Erythroblast (primary cell): ENCODE measurements around the gene ALDH3B2.
A peak's percentile ranks its signal among the peaks of the same experiment; 100 is the strongest.
"Not testable (repeated sequence)": the region's sequence is repeated elsewhere in the genome, so short reads cannot be mapped to it uniquely, and the experiment has no call there.

Source experiments
- DNase-seq, 2 experiments: peaks; one replicate each; lab custom pipeline; 2025; lab: John Stamatoyannopoulos, UW
- GATA1 ChIP-seq: IDR thresholded peaks from 2 replicates; pipeline ENCODE4 v1.6.1; 2011; ENCODE audit warnings: low read depth, mild to moderate bottlenecking, control low read depth, low read length, moderate library complexity
- POLR2A ChIP-seq: IDR thresholded peaks from 2 replicates; pipeline ENCODE4 v1.6.1; 2011; ENCODE audit warnings: mild to moderate bottlenecking, low read length

ALDH3B2 gene

DNA sequence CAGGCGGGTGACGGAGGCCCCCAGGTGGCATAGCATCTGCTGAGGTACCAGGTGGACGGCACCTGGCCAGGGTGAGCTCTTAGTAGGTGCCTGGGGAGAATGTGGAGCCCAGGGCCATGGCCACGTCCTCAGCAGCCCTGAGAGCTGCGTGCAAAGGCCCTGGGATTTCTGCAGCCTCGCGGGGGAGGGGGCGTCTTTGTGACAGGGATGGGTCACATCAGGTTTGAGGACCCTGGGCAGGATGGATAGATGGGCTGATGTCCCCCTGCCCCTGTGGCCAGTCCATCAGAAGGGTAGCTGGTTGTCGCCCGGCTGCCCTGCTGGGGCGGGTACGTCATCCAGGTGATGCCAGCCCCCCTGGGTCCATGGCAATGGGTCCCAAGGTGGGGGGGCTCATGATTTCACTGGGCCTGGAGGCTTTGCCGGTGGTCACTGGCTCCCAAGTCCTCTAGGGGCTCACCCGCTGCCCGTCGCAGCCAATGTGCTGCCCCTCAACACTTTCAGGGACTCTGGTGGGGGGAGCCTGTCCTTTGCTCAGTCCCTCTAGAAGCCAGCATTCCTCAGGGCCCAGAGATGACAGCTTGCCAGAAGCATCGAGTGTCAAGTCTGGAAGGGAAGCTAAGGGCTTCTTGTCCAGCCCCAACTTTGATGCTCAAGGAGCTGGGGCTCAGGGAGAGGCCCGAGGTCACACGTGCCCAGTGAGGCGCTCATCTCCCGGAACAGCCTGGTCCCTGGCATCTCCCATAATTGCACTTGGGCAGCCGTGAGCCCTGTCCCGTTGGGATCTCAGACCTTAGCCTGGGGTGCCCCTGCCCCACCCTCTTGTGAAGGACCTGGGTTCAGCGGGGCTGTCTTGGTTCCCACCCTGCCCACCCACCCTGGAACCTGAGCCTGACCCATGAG lies 35.6 kb downstream of the ALDH3B2 start:
- DNase-seq: no peak
- TF ChIP-seq GATA1: no peak
- TF ChIP-seq POLR2A: no peak

DNA sequence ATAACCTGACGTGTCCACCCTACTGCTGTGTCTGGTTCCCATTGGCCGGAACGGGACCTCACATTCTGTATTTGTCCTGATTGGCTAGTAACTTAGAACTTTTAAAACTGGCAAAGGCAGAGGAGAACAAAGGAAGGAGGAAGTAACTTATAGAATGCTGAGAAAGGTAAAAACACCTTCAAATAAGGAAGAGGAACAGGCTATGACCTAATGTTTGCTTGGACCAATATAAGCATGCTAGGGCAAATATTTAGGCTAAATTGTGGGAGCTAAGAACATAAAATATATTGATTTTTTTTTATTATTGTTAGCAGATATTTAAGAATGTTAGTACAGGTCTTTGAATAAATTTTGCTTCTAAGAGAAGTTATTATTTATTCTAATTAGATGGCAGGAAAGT lies 37.0 kb downstream of the ALDH3B2 start:
- DNase-seq: not testable (repeated sequence)

DNA sequence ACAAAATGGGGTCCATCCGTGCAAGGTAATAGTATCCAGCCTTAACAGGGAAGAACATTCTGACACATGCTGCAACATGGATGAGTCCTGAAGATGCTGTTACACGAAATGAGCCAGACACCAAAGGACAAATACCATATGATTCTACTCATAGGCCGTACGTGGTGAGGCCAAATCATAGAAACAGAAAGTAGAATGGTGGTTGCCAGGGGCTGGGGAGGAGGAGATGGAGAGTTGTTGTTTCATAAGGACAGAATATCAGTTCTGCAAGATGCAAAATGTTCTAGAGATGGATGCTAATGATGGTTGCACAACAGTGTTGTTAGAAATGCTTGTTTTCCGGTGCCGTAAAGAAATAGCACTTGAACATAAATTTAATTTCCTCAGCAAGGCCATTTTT lies 37.5 kb downstream of the ALDH3B2 start:
- TF ChIP-seq POLR2A: no peak
- no peak for TF ChIP-seq GATA1

GRCh38 chr11:67635231-67635521 lies 39.2 kb downstream of the ALDH3B2 start:
- no peak for TF ChIP-seq POLR2A
- TF ChIP-seq GATA1: no peak
- DNase-seq: no peak

More for the DNA sequence above, 37.5 kb downstream of the ALDH3B2 start:
- no peak for DNase-seq

GRCh38 chr11:67634366-67635230 lies 39.8 kb downstream of the ALDH3B2 start:
- no peak for DNase-seq
- TF ChIP-seq POLR2A: no peak
- TF ChIP-seq GATA1: no peak

DNA sequence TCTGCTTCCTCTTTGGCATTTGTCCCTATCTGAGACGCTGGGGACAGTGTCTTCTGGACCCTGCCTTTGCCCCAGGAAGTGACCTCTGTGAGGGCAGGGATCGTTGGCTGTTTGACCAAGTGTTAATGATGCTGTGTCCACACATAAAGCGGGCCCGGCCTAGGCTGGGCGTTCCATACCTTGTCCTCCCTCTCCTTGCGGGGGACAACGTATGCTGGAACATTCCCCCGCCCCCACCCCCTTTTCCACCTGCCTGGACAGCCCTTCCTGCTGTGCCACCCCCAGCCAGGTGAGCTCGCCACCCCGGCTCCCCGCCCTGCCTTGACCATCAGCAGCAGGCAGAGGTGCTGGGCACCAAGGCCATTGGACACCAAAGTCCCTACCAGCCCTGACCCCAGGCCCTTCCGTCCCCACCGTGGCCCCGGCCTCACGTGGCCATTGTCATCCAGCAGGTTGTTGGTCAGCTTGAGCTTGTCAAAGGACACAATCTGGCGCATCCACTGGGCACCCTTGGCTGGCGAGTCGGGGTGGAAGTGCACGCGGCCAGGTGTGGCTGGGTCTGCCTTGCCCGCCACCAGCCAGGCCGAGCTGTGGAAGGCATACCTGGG lies 40.6 kb downstream of the ALDH3B2 start:
- TF ChIP-seq POLR2A: no peak
- no peak for TF ChIP-seq GATA1
- DNase-seq: no peak

DNA sequence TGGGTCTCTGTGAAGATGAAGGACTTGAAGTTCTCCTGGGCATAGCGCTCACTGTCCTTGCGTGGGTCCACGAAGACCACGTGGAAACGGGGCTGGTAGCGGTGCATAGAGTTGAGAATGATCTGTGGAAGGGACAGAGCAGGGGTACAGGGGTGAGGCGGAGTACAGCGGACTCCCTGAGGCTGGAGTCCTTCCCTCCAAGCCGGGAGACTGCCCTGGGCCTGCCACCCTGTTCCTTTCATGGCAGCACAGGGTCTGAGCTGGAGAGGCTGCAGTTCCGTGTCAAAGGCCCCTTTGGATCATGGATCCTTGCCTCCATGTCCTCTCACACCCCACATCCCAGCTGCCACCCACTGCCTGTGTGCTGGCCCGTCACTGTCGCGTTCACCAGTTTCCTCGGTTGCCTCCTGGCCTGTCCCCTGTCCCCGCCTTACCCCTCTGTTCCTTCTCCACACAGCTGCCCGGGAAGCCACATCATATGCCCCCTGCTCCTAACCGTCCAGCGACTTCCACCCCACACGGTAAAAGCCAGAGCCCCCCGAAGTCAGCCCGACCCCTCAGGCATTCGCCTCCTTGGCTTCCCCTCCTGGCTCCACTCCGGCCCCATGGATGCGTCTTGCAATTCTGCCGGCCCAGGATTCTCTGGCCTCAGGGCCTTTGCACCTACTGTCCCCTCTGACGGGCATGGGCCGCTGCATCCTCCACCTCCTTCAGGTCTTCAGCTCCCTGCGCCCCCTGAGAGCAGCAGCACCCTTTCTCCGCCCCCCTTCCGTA lies 41.3 kb downstream of the ALDH3B2 start:
- no peak for DNase-seq
- no peak for TF ChIP-seq GATA1
- TF ChIP-seq POLR2A: no peak

- no peak for DNase-seq
- TF ChIP-seq GATA1: no peak
- TF ChIP-seq POLR2A: no peak
Observed at GRCh38 chr11:67632175-67632981, 42.0 kb downstream of the ALDH3B2 start.

GRCh38 chr11:67631853-67632174 lies 42.6 kb downstream of the ALDH3B2 start:
- TF ChIP-seq GATA1 (no peak), POLR2A (no peak)
- no peak for DNase-seq

GRCh38 chr11:67631411-67631810 lies 43.0 kb downstream of the ALDH3B2 start:
- no peak for DNase-seq
- TF ChIP-seq POLR2A (no peak), GATA1 (no peak)

GRCh38 chr11:67630943-67631331 lies 43.5 kb downstream of the ALDH3B2 start:
- DNase-seq: no peak
- TF ChIP-seq POLR2A: no peak
- no peak for TF ChIP-seq GATA1

GRCh38 chr11:67630228-67630942 lies 44.0 kb downstream of the ALDH3B2 start:
- peak; percentile 97 to 98 for DNase-seq
- TF ChIP-seq POLR2A: no peak
- TF ChIP-seq GATA1: no peak
